SK-N-SH treated with all-trans-retinoic acid at 6 μM for 48 hours (cell line): ENCODE measurements around the gene SRD5A3.

Source experiments
- ATAC-seq: fragments of 200-7000 bp; cut with Tn5 transposase; 3 replicates; pipeline ENCODE4 v1.9.1; 2020; ENCODE audit warnings: mild to moderate bottlenecking, moderate library complexity
- ARNTL ChIP-seq: fragments of 450-650 bp; formaldehyde crosslinking; IDR thresholded peaks from 2 replicates; pipeline ENCODE4 v1.5.0; 2020; ENCODE audit warnings: low read depth, mild to moderate bottlenecking, moderate library complexity, borderline replicate concordance
- BACH2 ChIP-seq: fragments of 250-450 bp; sonication (Bioruptor Pico); IDR thresholded peaks from 2 replicates; pipeline ENCODE4 v1.9.0; 2021; ENCODE audit warnings: mild to moderate bottlenecking, borderline replicate concordance
- CREB5 ChIP-seq: fragments of 250-450 bp; sonication (Bioruptor Pico); IDR thresholded peaks from 2 replicates; pipeline ENCODE4 v1.5.1; 2020; ENCODE audit warnings: low read depth, mild to moderate bottlenecking, moderate library complexity
- CSDC2 ChIP-seq: fragments of 250-450 bp; sonication (Bioruptor Pico); IDR thresholded peaks from 2 replicates; pipeline ENCODE4 v1.5.0; 2020; ENCODE audit warnings: mild to moderate bottlenecking, moderate library complexity
- ESRRG ChIP-seq: fragments of 250-450 bp; sonication (Bioruptor Pico); IDR thresholded peaks from 2 replicates; pipeline ENCODE4 v1.6.1; 2021; ENCODE audit warnings: mild to moderate bottlenecking
- GLIS3 ChIP-seq: fragments of 250-450 bp; sonication (Bioruptor Pico); IDR thresholded peaks from 2 replicates; pipeline ENCODE4 v1.5.0; 2020; ENCODE audit warnings: mild to moderate bottlenecking, moderate library complexity
- ISL1 ChIP-seq: fragments of 250-450 bp; sonication (Bioruptor Pico); IDR thresholded peaks from 2 replicates; pipeline ENCODE4 v2.1.2; 2022; ENCODE audit warnings: mild to moderate bottlenecking, moderate library complexity
- OSR1 ChIP-seq: fragments of 250-450 bp; sonication (Bioruptor Pico); IDR thresholded peaks from 2 replicates; pipeline ENCODE4 v1.8.0; 2022; ENCODE audit warnings: moderate library complexity, mild to moderate bottlenecking, inconsistent platforms
- PATZ1 ChIP-seq: fragments of 250-450 bp; sonication (Bioruptor Pico); IDR thresholded peaks from 2 replicates; pipeline ENCODE4 v1.8.0; 2020; ENCODE audit warnings: mild to moderate bottlenecking, moderate library complexity, borderline replicate concordance
- PPARA ChIP-seq: fragments of 250-450 bp; sonication (Bioruptor Pico); IDR thresholded peaks from 2 replicates; pipeline ENCODE4 v1.5.0; 2020; ENCODE audit warnings: mild to moderate bottlenecking, borderline replicate concordance
- RARB ChIP-seq: fragments of 250-450 bp; sonication (Bioruptor Pico); IDR thresholded peaks from 2 replicates; pipeline ENCODE4 v1.8.0; 2021; ENCODE audit warnings: mild to moderate bottlenecking, moderate library complexity
- SNAI2 ChIP-seq: fragments of 250-450 bp; sonication (Bioruptor Pico); IDR thresholded peaks from 2 replicates; pipeline ENCODE4 v1.5.0; 2020; ENCODE audit warnings: mild to moderate bottlenecking, moderate library complexity
- TCF4 ChIP-seq: fragments of 250-450 bp; sonication (Bioruptor Pico); IDR thresholded peaks from 2 replicates; pipeline ENCODE4 v1.8.0; 2021; ENCODE audit warnings: mild to moderate bottlenecking, moderate library complexity, borderline replicate concordance
- TOX ChIP-seq: fragments of 250-450 bp; sonication (Bioruptor Pico); IDR thresholded peaks from 2 replicates; pipeline ENCODE4 v1.8.0; 2021; ENCODE audit warnings: mild to moderate bottlenecking, moderate library complexity, borderline replicate concordance
- ZFP3 ChIP-seq: fragments of 250-450 bp; sonication (Bioruptor Pico); IDR thresholded peaks from 2 replicates; pipeline ENCODE4 v1.5.0; 2020; ENCODE audit warnings: mild to moderate bottlenecking, moderate library complexity
- ZFP30 ChIP-seq: fragments of 450-650 bp; formaldehyde crosslinking; IDR thresholded peaks from 2 replicates; pipeline ENCODE4 v1.5.0; 2022; ENCODE audit warnings: mild to moderate bottlenecking, moderate library complexity
- ZNF70 ChIP-seq: fragments of 450-650 bp; formaldehyde crosslinking; IDR thresholded peaks from 2 replicates; pipeline ENCODE4 v1.5.0; 2020; ENCODE audit warnings: mild to moderate bottlenecking, moderate library complexity
- ZNF8 ChIP-seq: fragments of 450-650 bp; formaldehyde crosslinking; IDR thresholded peaks from 2 replicates; pipeline ENCODE4 v1.5.0; 2020; ENCODE audit warnings: mild to moderate bottlenecking, moderate library complexity
- TF ChIP-seq, protein P1 (sequence below): fragments of 250-450 bp; sonication (Bioruptor Pico); IDR thresholded peaks from 2 replicates; pipeline ENCODE4 v1.8.0; 2021; ENCODE audit warnings: low read depth, mild to moderate bottlenecking, moderate library complexity, borderline replicate concordance
- TF ChIP-seq, protein P2 (sequence below): fragments of 250-450 bp; sonication (Bioruptor Pico); IDR thresholded peaks from 2 replicates; pipeline ENCODE4 v1.5.1; 2021; ENCODE audit warnings: mild to moderate bottlenecking, moderate library complexity

SRD5A3 gene

GRCh38 chr4:55345980-55346850 is at the start of gene SRD5A3:
Gene SRD5A3, plus strand, starts transcription at chr4:55346242. Its CDS starts 95 bp downstream, at chr4:55346337.
- ATAC-seq, result peak; percentile 97
- TF ChIP-seq ZFP30 (CRISPR knock-in tag) (no peak), ZFP3 (CRISPR knock-in tag) (peak; percentile 43; the same call in 1 of the 2 replicates)

DNA sequence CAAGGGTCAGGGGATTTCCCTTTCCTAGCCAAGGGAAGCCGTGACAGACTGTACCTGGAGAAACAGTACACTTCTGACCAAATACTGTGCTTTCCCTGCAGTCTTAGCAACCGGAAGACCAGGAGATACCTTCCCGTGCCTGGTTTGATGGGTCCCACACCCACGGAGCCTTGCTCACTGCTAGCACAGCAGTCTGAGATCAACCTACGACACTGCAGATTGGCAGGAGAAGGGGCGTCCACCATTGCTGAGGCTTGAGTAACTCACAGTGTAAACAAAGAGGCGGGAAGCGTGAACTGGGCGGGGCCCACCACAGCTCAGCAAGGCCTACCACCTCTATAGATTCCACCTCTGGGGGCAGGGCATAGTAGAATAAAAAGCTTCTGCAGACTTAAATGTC is 48.7 kb upstream of the SRD5A3 start:
- TF ChIP-seq ISL1 (no peak), GLIS3 (CRISPR knock-in tag) (no peak), CSDC2 (CRISPR knock-in tag) (no peak), OSR1 (CRISPR knock-in tag) (no peak), CREB5 (CRISPR knock-in tag) (no peak), RARB (CRISPR knock-in tag) (no peak), ZFP30 (CRISPR knock-in tag) (no peak), TOX (CRISPR knock-in tag) (no peak), ARNTL (CRISPR knock-in tag) (no peak), BACH2 (CRISPR knock-in tag) (no peak), ZNF8 (CRISPR knock-in tag) (no peak), PATZ1 (CRISPR knock-in tag) (no peak), PPARA (CRISPR knock-in tag) (no peak), ZFP3 (CRISPR knock-in tag) (no peak), TCF4 (no peak), SNAI2 (CRISPR knock-in tag) (no peak)
- TF ChIP-seq, protein P1, sequence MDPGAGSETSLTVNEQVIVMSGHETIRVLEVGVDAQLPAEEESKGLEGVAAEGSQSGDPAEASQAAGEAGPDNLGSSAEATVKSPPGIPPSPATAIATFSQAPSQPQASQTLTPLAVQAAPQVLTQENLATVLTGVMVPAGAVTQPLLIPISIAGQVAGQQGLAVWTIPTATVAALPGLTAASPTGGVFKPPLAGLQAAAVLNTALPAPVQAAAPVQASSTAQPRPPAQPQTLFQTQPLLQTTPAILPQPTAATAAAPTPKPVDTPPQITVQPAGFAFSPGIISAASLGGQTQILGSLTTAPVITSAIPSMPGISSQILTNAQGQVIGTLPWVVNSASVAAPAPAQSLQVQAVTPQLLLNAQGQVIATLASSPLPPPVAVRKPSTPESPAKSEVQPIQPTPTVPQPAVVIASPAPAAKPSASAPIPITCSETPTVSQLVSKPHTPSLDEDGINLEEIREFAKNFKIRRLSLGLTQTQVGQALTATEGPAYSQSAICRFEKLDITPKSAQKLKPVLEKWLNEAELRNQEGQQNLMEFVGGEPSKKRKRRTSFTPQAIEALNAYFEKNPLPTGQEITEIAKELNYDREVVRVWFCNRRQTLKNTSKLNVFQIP (CRISPR knock-in tag), result no peak
- TF ChIP-seq, protein P2, sequence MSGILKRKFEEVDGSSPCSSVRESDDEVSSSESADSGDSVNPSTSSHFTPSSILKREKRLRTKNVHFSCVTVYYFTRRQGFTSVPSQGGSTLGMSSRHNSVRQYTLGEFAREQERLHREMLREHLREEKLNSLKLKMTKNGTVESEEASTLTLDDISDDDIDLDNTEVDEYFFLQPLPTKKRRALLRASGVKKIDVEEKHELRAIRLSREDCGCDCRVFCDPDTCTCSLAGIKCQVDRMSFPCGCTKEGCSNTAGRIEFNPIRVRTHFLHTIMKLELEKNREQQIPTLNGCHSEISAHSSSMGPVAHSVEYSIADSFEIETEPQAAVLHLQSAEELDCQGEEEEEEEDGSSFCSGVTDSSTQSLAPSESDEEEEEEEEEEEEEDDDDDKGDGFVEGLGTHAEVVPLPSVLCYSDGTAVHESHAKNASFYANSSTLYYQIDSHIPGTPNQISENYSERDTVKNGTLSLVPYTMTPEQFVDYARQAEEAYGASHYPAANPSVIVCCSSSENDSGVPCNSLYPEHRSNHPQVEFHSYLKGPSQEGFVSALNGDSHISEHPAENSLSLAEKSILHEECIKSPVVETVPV (CRISPR knock-in tag), result no peak
- ATAC-seq, result no peak

GRCh38 chr4:55303760-55304165 is 42.3 kb upstream of the SRD5A3 start:
- peak; percentile 43; the same call in 2 of the 3 replicates for ATAC-seq
- peak; percentile 50 for TF ChIP-seq ISL1
- no peak for TF ChIP-seq CSDC2 (CRISPR knock-in tag)
- TF ChIP-seq ESRRG (CRISPR knock-in tag), result no peak
- TF ChIP-seq GLIS3 (CRISPR knock-in tag), result no peak
- TF ChIP-seq ZNF70 (CRISPR knock-in tag), result no peak
- TF ChIP-seq ZFP30 (CRISPR knock-in tag), result no peak
- TF ChIP-seq, all 23 proteins: peak for 1

- TF ChIP-seq CREB5 (CRISPR knock-in tag) (no peak), ZNF70 (CRISPR knock-in tag) (no peak), BACH2 (CRISPR knock-in tag) (no peak), ZFP30 (CRISPR knock-in tag) (no peak), SNAI2 (CRISPR knock-in tag) (no peak), TOX (CRISPR knock-in tag) (no peak), GLIS3 (CRISPR knock-in tag) (no peak), CSDC2 (CRISPR knock-in tag) (no peak), TCF4 (no peak), ARNTL (CRISPR knock-in tag) (no peak), PPARA (CRISPR knock-in tag) (no peak)
- TF ChIP-seq, protein P1 (CRISPR knock-in tag), result no peak
- TF ChIP-seq, protein P2 (CRISPR knock-in tag), result no peak
- ATAC-seq, result no peak
These were observed 41.7 kb upstream of the SRD5A3 start for GRCh38 chr4:55304303-55304702.
